Activated gamma-delta T cell treated with anti-CD3 and anti-CD28 coated beads, Interleukin-2, amount 50 U/mL, for 16 hours (primary cell): ENCODE results near the gene GRM7.

Source experiments
- DNase-seq: peaks from one replicate; pipeline ENCODE4 v3.0.0-alpha.2; 2020; ENCODE audit warnings: low read depth

Gene GRM7

GRCh38 chr3:7720649-7721297 lies 859.9 kb downstream of the GRM7 start:
- DNase-seq = no peak

- no peak for DNase-seq
These were observed 861.0 kb downstream of the GRM7 start for GRCh38 chr3:7721869-7722268.

GRCh38 chr3:7728566-7729519 lies 867.9 kb downstream of the GRM7 start:
- DNase-seq = no peak

- DNase-seq = no peak
These were observed 873.0 kb downstream of the GRM7 start for GRCh38 chr3:7733933-7734332.

GRCh38 chr3:7734456-7734855 lies 873.5 kb downstream of the GRM7 start:
- DNase-seq = no peak

GRCh38 chr3:7737263-7737662 lies 876.3 kb downstream of the GRM7 start:
- DNase-seq = no peak

- DNase-seq = no peak
These were observed 878.8 kb downstream of the GRM7 start for GRCh38 chr3:7739754-7740153.

GRCh38 chr3:7740458-7740857 lies 879.5 kb downstream of the GRM7 start:
- DNase-seq = no peak

GRCh38 chr3:7744850-7745249 lies 883.9 kb downstream of the GRM7 start:
- no peak for DNase-seq

GRCh38 chr3:7745711-7746110 lies 884.8 kb downstream of the GRM7 start:
- no peak for DNase-seq

GRCh38 chr3:7749931-7750695 lies 889.2 kb downstream of the GRM7 start:
- no peak for DNase-seq

GRCh38 chr3:7752005-7752404 lies 891.1 kb downstream of the GRM7 start:
- DNase-seq = no peak

GRCh38 chr3:7754653-7755441 lies 893.9 kb downstream of the GRM7 start:
- no peak for DNase-seq

- DNase-seq = no peak
These were observed 898.7 kb downstream of the GRM7 start for GRCh38 chr3:7759630-7760029.

- no peak for DNase-seq
These were observed 899.8 kb downstream of the GRM7 start for GRCh38 chr3:7760718-7761117.

GRCh38 chr3:7764115-7764514 lies 903.2 kb downstream of the GRM7 start:
- DNase-seq = no peak

GRCh38 chr3:7766530-7766929 lies 905.6 kb downstream of the GRM7 start:
- DNase-seq = no peak

- no peak for DNase-seq
These were observed 918.4 kb downstream of the GRM7 start for GRCh38 chr3:7779331-7779730.

GRCh38 chr3:7781395-7781794 lies 920.5 kb downstream of the GRM7 start:
- DNase-seq = no peak

GRCh38 chr3:7787871-7788828 lies 927.2 kb downstream of the GRM7 start:
- DNase-seq = no peak

GRCh38 chr3:7788881-7789280 lies 928.0 kb downstream of the GRM7 start:
- DNase-seq = no peak
